BE2C (cell line): ENCODE results near the gene MYADML2.

Source experiments
- DNase-seq: peaks from one replicate; pipeline ENCODE4 v3.0.0-alpha.2; 2020
- H3K27me3 ChIP-seq: fragments of 250-450 bp; sonication (Bioruptor Pico); 2 replicates; pipeline ENCODE4 v1.5.1; 2020; ENCODE audit warnings: mild to moderate bottlenecking
- H3K36me3 ChIP-seq: fragments of 250-450 bp; sonication (Bioruptor Pico); 2 replicates; pipeline ENCODE4 v1.5.1; 2020; ENCODE audit warnings: mild to moderate bottlenecking
- H3K4me1 ChIP-seq: fragments of 250-450 bp; sonication (Bioruptor Pico); 2 replicates; pipeline ENCODE4 v1.5.1; 2020
- H3K4me3 ChIP-seq: 2 replicates; pipeline ENCODE4 v1.5.1; 2011; ENCODE audit warnings: low read depth, low read length
- H3K9me3 ChIP-seq: fragments of 250-450 bp; sonication (Bioruptor Pico); 2 replicates; pipeline ENCODE4 v1.5.1; 2020
- CTCF ChIP-seq: IDR thresholded peaks from 2 replicates; pipeline ENCODE4 v1.5.1; 2012; ENCODE audit warnings: mild to moderate bottlenecking, low read depth, low read length

The MYADML2 gene

GRCh38 chr17:81939881-81940385 lies 7.1 kb downstream of the MYADML2 start:
- Histone ChIP-seq H3K4me1 (no peaks in the 10 kb centered on the region), H3K36me3 (peaks cover 7% of the 10 kb centered on the region; the same call in 1 of the 2 replicates), H3K9me3 (no peaks in the 10 kb centered on the region), H3K27me3 (no peaks in the 10 kb centered on the region), H3K4me3 (no peak overlapping the region)
- no peak for TF ChIP-seq CTCF
- no peak for DNase-seq

- H3K36me3 ChIP-seq = peaks cover 8% of the 10 kb centered on the region
These were observed 7.8 kb downstream of the MYADML2 start for GRCh38 chr17:81939218-81939617.

GRCh38 chr17:81935709-81936084 lies 11.3 kb downstream of the MYADML2 start:
- Histone ChIP-seq H3K36me3 (peaks cover 12% of the 10 kb centered on the region), H3K9me3 (no peaks in the 10 kb centered on the region), H3K27me3 (no peaks in the 10 kb centered on the region), H3K4me1 (no peaks in the 10 kb centered on the region), H3K4me3 (peak overlapping the region; percentile 86)
- TF ChIP-seq CTCF = no peak
- DNase-seq = no peak

More at GRCh38 chr17:81939218-81939617, 7.8 kb downstream of the MYADML2 start:
- H3K9me3 ChIP-seq = no peaks in the 10 kb centered on the region
- DNase-seq = no peak
- no peak for TF ChIP-seq CTCF
- H3K4me3 ChIP-seq = no peak overlapping the region
- H3K27me3 ChIP-seq = no peaks in the 10 kb centered on the region
- H3K4me1 ChIP-seq = no peaks in the 10 kb centered on the region

GRCh38 chr17:81934850-81935708 lies 12.0 kb downstream of the MYADML2 start:
- no peak for TF ChIP-seq CTCF
- no peak for DNase-seq
- peaks cover 12% of the 10 kb centered on the region for H3K36me3 ChIP-seq
- H3K9me3 ChIP-seq = no peaks in the 10 kb centered on the region
- no peak overlapping the region for H3K4me3 ChIP-seq
- H3K4me1 ChIP-seq = no peaks in the 10 kb centered on the region
- no peaks in the 10 kb centered on the region for H3K27me3 ChIP-seq

- no peak overlapping the region for H3K4me3 ChIP-seq
These were observed 12.8 kb downstream of the MYADML2 start for GRCh38 chr17:81934098-81934757.

More at GRCh38 chr17:81934098-81934757, 12.8 kb downstream of the MYADML2 start:
- Histone ChIP-seq H3K4me1 (no peaks in the 10 kb centered on the region), H3K27me3 (no peaks in the 10 kb centered on the region), H3K9me3 (no peaks in the 10 kb centered on the region), H3K36me3 (peaks cover 12% of the 10 kb centered on the region)
- no peak for DNase-seq
- no peak for TF ChIP-seq CTCF
